Islet of Langerhans (tissue), 1 donor: Measurements from ENCODE around the gene NDUFC2.
"Not testable (repeated sequence)": the region's sequence is repeated elsewhere in the genome, so short reads cannot be mapped to it uniquely, and the experiment has no call there.

Experiments
- FAIRE-seq: peaks from one replicate; lab custom pipeline; 2011; peaks lifted over from hg19 to GRCh38; lab: Jason Lieb, UNC

Gene NDUFC2

DNA sequence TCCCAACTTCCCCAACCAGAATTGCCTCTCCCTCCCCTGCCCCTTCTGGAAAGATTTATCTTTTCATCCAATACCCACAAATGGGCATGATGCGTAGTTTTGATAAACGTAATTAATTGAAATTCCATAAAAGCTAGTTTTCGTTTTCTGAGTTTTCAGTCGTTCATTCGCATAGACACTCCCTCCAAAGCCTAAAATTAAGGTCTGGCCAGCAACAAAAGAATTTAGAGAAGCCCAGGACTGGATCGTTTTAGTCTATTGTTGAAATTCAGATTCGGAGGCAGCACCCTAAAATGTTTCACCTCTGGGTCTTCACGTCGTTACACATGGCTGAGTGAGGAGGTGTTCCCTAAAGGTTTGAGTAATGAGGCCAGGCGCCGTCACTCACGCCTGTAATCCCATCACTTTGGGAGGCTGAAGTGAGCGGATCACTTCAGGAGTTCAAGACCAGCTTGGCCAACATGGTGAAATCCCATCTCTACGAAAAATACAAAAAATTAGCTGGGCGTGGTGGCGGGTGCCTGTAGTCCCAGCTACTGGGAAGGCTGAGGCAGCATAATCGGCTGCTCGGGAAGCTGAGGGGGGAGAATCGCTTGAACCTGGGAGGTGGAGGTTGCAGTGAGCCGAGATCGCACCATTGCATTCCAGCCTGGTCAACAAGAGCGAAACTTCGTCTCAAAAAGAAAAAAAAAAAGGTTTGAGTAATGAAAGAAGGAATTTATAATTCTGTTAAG, 589 bp upstream of the NDUFC2 start:
- FAIRE-seq = no peak

DNA sequence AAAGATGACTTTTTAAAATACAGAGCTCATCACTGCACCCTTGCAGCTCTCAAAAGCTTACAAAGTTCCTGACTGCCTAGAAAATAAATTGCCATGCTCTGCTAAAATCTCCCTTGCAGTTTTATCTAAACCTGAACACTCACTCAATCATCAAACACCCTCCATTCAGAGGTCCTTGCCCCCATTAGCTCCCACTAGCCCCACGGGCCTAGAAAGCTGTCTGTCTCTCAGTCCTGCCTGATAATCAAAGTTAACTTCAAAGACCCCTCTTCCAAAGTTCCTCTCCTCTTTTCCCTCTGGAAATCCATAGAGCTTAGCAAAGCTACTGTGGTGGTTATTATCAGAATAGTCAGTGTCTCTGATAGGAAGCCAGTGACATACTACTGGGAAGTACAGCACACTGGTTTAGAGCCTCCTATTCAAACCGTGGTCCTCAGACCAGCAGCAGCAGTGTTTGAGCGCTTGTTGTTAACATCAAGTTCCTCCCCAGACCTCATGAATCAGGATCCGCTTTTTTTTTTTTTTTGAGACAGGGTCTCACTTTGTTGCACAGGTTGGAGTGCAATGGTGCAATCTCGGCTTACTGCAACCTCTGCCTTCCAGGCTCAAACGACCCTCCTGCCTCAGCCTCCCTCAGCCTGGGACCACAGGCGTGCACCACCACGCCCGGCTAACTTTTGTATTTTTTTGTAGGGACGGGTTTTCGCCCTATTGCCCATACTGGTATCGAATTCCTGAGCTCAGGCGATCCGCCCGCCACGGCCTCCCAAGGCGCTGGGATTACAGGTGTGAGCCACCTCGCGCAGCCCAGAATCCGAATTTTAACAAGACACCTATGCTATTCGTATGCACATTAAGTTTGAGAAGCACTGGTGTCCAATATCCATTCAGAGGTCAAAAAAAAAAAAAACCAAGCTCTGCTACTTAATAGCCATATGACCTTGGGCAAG, 1.2 kb downstream of the NDUFC2 start:
- no peak for FAIRE-seq

DNA sequence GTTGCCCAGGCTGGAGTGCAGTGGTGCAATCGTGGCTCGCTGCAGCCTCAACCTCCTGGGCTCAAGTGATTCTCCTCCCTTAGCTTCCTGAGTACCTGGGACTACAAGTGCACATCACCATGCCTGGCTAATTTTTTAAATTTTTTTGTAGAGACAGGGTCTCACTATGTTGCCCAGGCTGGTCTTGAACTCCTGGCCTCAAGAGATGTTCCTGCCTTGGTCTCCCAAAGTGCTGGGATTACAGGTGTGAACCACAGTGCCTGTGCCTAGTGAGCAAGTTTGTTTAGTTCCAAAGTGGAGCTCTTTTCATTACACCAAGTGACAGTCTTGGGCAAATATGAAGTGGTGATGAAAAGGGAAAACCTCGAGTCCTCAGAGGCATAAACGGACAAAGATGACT, 2.1 kb downstream of the NDUFC2 start:
- not testable (repeated sequence) for FAIRE-seq

DNA sequence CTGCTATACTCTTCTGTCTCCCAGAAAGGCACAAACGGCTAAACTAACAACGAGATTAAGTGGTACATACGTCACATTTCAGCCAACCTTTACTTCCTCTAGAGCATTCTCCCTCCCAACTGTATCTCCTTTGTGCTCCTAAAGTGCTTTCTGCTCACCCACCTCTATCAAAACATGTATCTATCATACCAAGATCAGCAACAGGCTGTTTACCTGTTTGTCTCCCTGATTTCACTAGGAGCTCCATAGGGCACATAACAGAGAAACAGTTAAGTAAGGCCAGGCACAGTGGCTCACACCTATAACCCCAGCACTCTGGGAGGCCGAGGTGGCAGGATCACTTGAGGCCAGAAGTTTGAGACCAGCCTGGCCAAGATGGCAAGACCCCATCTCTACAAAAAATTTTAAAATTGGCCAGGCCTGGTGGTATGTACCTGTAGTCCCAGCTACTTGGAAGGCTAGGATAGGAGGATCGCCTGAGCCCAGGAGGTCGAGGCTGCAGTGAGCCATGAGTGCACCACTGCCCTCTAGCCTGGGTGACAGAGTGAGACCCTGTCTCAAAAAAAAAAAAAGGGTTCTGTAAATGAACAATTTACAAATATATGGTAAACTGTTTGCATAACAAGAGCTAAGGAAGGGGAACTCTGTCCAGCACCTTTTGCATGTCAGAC, 2.8 kb downstream of the NDUFC2 start:
- no peak for FAIRE-seq

DNA sequence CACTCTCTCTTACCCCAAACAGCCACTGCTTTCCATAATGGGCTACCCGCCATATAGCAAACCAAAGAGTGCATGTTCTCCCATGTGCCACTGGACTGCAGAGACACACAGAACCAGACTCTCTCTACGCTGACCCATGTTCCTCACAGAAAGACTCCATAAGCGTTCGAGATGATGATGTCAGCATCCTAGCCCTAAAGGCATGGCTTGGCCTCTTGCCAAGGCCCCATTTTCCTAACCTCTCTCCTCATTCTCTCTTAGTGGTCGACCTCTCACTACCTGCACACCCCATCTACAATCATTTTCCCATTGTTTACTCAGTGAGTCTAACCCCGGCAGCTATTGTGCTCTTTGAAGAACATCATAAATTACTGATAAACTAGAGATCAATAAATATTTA, 4.9 kb downstream of the NDUFC2 start:
- no peak for FAIRE-seq

DNA sequence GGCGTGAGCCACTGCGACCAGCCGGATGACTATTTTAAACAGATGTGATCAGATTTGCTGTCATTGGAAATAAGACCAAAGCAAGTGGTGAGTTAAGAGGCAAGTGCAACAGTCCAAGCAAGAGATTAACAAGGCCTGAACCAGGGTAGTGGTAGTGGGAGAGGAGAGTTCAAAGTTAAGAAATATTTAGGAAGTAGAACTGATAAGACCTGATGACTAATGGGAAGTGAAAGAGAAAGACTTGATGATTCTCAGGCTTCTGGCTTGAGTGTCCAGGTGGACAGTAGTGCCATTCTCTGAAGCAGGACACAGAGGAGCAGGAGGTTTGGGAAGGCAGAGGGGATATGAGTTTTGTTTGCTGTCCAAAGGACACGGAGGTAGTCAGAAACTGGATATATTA, 7.2 kb downstream of the NDUFC2 start:
- FAIRE-seq = no peak

DNA sequence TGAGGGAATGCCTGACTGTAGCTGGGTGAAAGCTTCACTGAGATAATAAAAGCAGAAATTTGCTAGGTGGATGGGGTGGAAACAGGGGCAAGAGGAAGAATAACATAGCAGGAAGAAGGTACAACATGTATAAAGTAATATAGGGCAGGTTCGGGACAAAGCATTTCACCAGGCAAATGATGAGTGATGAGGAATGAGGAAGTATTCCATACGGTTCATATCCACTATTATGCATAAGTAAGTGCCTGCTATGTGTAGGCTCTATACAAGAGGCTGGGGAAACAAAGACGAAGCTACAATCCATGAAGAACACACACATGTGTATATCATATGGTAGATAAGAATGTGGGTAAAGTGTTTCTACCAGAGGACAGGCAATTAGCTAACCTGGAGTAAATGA, 7.9 kb downstream of the NDUFC2 start:
- FAIRE-seq = no peak

DNA sequence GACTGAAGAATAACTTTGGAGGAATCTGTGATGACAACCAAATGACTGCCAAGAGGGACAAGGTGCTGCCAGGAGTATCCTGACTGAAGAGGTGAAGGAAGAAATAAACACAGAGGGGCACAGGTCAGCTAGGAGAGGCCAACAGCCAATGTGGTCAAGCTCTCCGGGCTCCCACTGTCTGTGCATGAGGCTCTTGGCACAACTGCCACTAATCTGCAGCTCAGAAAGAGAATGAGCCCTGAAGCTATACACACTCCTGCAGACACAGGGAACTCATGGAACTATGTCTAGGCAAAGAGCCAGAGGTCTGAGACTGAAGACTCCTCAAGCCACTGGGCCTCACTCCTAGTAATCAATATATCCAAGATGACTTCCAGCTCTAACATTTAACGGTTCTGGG, 9.0 kb downstream of the NDUFC2 start:
- no peak for FAIRE-seq

DNA sequence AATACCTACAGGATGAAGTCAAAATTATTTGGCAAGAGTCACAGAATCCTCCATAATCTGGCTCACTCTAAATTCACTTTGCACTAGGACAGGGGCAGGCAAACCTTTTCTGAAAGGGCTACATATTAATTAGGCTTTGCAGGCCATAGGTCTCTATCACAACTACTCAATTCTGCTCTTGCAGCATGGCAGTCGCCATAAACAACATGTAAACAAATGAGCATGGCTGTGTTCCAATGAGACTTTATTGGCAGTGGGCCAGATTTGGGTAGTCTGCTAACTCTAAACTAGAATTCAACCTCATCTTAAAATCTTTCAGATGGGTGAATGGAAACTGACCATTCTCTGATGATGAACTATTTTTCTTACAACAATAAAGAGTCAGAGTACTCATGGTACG, 10.2 kb downstream of the NDUFC2 start:
- FAIRE-seq = no peak

DNA sequence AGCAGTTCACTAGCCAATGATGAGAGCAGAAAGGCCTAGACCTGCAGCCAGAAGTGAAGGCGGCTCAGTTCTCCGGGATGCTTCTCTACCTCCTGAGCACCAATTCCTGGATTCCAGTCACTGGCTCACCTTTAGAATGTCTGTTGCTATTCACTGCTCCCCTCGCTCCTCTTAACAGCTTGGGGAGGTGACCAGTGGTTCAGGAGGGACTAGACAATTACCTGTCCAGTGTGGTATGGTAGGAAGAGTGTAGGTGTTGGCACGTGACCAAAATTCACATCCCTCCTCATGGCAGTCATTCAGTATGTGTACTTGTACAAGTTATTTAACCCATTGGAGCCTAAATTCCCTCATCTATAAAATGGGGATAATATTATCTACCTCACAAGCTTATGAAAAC, 12.0 kb downstream of the NDUFC2 start:
- no peak for FAIRE-seq

DNA sequence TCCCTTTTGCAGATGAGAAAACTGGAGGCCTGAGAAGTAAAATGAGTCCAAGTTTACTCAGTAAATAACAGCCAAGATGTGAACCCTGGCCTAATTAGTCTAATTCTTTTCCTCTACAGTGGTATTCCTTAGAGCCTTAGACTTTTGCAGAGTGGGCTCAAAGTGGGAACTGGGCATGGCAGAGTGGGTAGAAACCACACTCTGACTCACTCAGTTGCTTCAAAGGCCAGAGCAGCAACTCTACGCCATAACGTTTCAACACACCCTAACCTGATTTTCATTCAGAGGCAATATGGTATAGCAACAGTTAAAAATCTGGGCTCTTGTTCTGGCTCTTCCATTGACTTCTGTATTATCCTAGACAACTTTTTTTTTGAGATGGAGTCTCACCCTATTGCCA, 13.2 kb downstream of the NDUFC2 start:
- FAIRE-seq = no peak

DNA sequence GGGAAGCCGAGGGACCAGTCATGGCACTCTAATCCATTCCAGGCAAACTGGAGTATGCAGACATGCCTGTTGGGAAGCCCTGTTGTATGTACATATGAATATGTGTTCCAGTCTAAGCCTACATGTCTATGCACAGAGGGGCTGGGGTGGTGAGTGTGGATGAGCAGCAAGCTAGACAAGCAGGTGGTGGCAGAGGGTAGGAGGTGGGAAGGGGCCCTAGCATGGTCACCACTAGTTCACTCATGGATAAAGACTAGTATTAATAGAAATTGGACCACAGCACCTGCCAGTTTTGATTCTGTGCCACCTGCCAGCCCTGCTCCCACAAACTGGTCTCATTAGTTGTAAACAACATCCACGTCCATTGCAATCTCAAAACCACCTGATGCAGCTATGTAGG, 14.5 kb downstream of the NDUFC2 start:
- no peak for FAIRE-seq

DNA sequence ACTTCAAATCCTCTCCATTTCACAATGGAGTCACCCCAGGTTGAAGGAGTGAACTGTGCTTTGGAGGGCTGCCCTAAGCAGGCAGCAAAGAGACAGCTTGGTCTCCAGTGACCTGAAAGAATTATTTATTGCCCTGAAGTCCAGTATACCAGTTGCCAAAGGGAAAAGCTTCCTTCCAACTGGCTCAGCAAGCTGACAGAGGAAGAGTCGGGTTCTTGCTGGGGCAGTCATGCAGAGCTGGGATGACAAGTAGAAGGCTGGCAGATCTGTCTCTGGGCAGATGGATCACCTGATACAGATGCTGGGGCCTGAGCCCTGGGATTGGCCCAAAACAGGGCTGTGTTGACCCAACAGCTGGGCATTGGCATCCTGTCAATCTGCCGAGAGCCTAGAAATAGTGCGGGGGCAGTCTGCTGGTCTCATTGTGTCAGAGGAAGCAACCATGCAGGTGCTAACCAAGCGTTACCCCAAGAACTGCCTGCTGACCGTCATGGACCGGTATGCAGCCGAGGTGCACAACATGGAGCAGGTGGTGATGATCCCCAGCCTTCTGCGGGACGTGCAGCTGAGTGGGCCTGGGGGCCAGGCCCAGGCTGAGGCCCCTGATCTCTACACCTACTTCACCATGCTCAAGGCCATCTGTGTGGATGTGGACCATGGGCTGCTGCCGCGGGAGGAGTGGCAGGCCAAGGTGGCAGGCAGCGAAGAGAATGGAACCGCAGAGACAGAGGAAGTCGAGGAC, 16.1 kb downstream of the NDUFC2 start, which contains the start of gene THRSP:
THRSP (plus strand) TSS at position 422 of the 742 bp plus-strand sequence; CDS start at position 443, 21 bp downstream.
- no peak for FAIRE-seq

DNA sequence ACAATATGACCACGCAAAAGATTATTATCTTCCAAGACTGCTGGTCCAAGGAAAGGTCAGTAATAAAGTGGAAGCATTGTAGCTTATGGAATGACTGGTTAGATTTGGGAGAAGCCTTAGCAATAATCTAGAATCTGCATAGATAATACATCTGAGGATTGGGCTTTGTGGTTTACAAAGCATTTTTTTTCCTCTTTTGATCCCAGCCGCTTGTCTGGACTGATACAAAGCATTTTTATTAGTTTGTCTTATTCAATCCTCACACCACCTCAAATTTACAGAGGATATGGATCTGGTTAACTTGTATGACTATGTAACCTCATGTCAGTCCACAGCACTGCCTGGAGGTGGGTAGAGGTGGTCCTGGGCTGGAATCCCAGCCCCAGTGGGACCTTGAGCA, 17.0 kb downstream of the NDUFC2 start:
- no peak for FAIRE-seq

DNA sequence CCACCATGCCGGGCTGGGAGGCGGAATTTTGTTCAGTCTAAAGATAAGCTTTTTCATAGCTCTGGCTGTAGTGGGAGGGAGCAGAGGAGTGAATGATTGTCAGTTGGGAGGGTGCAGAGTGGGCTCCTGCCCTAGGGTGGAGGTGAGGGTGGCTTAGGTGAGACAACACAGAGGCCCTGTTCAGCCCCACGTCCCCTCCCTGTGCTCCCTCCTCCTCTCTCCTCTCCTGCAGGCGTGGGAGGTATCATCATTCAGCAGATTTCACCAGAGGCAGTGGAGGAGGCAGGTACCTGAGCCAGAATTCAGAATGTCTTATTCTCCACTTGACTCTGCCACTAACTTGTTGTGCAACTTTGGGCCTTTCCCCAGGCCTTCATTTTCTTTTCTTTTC, 17.7 kb downstream of the NDUFC2 start:
- FAIRE-seq = no peak

DNA sequence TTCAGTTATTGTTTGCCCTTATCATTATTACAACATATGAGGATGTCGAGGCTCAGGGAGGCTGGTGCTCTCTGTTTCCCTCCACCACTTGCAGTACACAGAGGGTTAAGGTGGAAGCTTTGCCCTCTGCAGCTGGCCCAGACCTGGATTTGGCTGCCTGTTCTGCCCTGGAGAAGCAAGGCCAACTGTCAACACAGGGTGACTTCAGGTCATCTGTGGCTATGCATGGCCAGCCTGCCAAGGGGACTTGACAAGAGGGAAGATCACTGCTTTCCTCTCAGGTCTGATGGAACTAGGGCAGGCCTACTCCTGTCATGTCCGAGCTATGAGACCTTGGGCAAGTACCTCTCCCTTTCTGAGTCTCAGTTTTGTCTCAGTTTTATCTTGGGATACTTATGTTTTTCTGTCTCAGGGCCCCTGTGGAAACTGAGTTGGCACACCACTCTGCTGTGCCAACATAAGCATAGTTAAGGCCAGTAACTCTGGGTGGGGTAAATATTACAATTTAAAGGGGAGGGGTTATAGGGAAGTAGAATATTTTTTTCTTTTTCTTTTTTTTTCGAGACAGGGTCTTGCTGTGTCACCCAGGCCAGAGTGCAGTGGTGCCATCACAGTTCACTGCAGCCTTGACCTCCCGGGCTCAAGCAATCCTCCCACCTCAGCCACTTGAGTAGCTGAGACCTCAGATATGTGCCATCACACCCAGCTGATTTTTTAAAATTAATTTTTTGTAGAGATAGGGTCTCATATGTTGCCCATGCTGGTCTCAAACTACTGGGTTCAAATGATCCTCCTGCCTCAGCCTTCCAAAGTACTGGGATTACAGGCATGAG, 18.4 kb downstream of the NDUFC2 start:
- no peak for FAIRE-seq

DNA sequence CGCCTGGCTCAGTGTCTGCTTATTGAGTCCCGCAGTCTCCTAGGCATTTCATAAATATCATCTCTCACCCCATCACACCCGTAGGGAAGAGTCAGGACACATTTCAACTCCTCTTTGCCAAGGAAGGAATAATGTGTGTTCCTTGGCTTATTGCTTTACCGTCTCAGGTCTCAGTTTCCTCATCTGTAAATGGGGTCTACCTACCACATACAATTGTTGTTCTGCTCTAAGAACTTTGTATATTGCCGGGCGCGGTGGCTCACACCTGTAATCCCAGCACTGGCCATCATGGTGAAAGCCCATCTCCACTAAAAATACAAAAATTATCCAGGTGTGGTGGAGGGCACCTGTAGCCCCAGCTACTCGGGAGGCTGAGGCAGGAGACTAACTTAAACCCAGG, 19.1 kb downstream of the NDUFC2 start:
- FAIRE-seq = no peak

DNA sequence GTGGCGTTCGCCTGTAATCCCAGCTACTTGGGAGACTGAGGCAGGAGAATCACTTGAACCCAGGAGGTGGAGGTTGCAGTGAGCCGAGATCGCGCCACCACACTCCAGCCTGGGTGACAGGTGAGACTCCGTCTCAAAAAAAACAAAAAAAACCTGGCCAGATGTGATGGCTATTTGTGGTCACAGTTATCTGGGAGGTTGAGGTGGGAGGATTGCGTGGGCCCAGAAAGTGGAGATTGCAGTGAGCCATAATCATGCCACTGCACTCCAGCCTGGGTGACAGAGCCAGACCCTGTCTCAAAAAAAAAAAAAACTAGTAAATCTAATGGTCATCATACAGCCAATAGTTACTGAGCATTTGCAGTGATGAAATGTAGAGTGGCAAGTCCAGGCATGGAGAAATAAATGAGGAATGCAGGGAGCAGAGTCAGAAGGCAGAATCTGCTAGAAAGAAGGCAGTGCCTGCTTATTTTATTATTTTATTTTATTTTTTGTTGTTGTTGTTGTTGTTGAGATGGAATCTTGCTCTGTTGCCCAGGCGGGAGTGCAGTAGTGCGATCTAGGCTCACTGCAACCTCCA, 19.8 kb downstream of the NDUFC2 start:
- FAIRE-seq = not testable (repeated sequence)

DNA sequence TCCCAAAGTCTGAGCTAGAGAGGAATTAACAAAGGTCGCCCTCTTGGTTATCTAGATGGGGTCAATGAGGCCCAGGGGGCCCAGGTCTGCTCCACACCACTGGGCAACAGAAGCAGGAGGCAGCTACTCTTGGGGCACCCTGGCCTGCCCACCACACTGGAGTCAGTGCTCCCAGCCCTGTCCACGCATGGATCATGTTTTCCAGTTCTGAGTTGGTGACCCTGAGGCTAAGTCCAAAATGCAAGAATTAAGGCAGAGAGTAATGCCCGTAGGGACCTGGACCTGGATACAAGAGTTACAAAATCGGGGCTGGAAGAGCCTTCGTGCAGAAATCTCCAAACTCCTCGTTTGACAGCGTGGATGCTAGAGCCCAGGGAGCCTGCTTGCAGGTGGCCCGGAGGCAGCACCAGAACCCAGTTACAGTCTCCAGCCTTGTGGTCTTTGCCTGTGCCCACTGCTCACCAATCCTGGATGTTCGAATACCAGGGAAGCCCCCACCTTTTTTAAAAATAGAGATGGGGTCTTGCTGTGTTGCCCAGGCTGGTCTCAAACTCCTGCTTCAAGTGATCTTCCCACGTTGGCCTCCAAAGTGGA, 22.1 kb downstream of the NDUFC2 start:
- no peak for FAIRE-seq

DNA sequence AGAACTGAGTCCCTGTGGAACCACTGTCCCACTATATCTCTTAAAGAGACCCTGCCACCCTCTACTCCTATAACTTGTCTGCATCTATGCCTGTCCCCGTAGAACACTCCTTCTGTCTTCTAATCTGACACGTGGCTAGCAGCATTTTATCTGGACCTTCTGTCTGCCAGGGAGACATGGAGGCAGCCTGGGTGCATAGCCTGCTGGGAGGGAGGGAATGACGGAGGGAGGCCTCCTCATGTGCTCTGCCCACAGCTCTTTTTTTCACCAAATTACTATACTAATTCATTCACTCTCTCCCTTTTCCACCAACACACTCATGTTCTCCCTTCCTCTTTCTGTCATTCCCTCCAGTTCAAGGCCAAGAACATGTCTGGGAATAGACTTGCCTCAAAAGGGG, 23.6 kb downstream of the NDUFC2 start:
- FAIRE-seq = no peak

DNA sequence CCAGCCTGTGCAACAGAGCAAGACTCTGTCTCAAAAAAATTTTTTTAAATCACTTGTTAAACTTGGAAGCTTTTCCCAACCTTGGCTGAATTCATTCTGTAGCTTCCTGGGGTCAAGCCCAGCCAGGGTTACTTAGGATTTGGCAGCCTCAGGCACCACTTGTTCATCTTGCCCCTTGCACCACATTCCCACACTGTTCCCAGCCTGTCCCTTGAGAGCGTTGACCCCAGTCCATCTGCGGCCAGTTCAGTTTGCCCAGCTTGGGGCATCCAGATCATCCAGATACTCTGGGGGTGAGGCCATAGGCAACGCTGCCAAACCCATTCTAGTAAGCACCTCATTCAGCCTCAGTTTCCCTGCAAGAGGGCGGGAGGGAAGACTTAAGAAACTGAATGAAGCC, 24.7 kb downstream of the NDUFC2 start:
- FAIRE-seq = no peak
